DOHH2 (cell line): Measurements from ENCODE around the gene YTHDF1.
"Not testable (repeated sequence)": the region's sequence is repeated elsewhere in the genome, so short reads cannot be mapped to it uniquely, and the experiment has no call there.

Experiments
- H3F3A ChIP-seq: fragments of 200-600 bp; sonication (generic), shearing (Covaris generic); 2 replicates; pipeline ENCODE4 v1.6.0; 2016; ENCODE audit warnings: antibody characterized with exemption, mild to moderate bottlenecking; ENCODE audit not compliant: control insufficient read depth, insufficient read depth
- H3K27ac ChIP-seq: fragments of 200-600 bp; sonication (generic); 2 replicates; pipeline ENCODE4 v1.5.1; 2014; ENCODE audit warnings: low read depth, mild to moderate bottlenecking, low read length, moderate library complexity
- H3K27me3 ChIP-seq: fragments of 200-600 bp; sonication (generic); 2 replicates; pipeline ENCODE4 v1.6.1; 2014; ENCODE audit warnings: mild to moderate bottlenecking, low read length, mixed read lengths; ENCODE audit not compliant: control insufficient read depth
- H3K36me3 ChIP-seq: fragments of 200-600 bp; sonication (generic); 2 replicates; pipeline ENCODE4 v1.6.1; 2014; ENCODE audit warnings: mild to moderate bottlenecking, low read length, moderate library complexity, mixed read lengths; ENCODE audit not compliant: control insufficient read depth
- H3K4me1 ChIP-seq: fragments of 200-600 bp; sonication (generic); 2 replicates; pipeline ENCODE4 v1.6.1; 2014; ENCODE audit warnings: mild to moderate bottlenecking, low read length, mixed read lengths; ENCODE audit not compliant: control insufficient read depth
- H3K4me2 ChIP-seq: fragments of 200-600 bp; sonication (generic); 2 replicates; pipeline ENCODE4 v1.6.0; 2014; ENCODE audit warnings: mild to moderate bottlenecking, low read length, moderate library complexity
- H3K4me3 ChIP-seq: fragments of 200-600 bp; sonication (generic); 2 replicates; pipeline ENCODE4 v1.5.1; 2014; ENCODE audit warnings: mild to moderate bottlenecking, low read length, mixed read lengths
- H3K79me2 ChIP-seq: fragments of 200-600 bp; sonication (generic); 2 replicates; pipeline ENCODE4 v1.6.1; 2014; ENCODE audit warnings: mild to moderate bottlenecking, low read length, mixed read lengths; ENCODE audit not compliant: control insufficient read depth
- H3K9me2 ChIP-seq: fragments of 200-600 bp; sonication (generic); replicated peaks from 2 replicates; pipeline ENCODE4 v1.6.1; 2014; ENCODE audit warnings: mild to moderate bottlenecking, low read length, mixed read lengths; ENCODE audit not compliant: control insufficient read depth
- H3K9me3 ChIP-seq: fragments of 200-600 bp; sonication (generic); 2 replicates; pipeline ENCODE4 v1.6.1; 2014; ENCODE audit warnings: antibody characterized with exemption, low read length, mixed read lengths; ENCODE audit not compliant: control insufficient read depth, insufficient read depth
- H4K20me1 ChIP-seq: fragments of 200-600 bp; sonication (generic); 2 replicates; pipeline ENCODE4 v1.6.0; 2014; ENCODE audit warnings: low read depth, mild to moderate bottlenecking, antibody characterized with exemption, low read length, moderate library complexity; ENCODE audit not compliant: control insufficient read depth, insufficient read depth
- CTCF ChIP-seq: fragments of 200-600 bp; sonication (generic); IDR thresholded peaks from one replicate; pipeline ENCODE4 v1.5.1; 2014; ENCODE audit warnings: antibody characterized with exemption, mild to moderate bottlenecking, low read depth, low read length; ENCODE audit not compliant: poor library complexity, severe bottlenecking
- EZH2phosphoT487 ChIP-seq: fragments of 200-600 bp; sonication (generic); IDR thresholded peaks from 2 replicates; pipeline ENCODE4 v1.6.1; 2017; ENCODE audit warnings: borderline replicate concordance, mild to moderate bottlenecking, antibody characterized with exemption, low read length, moderate library complexity, mixed read lengths

YTHDF1 gene

DNA sequence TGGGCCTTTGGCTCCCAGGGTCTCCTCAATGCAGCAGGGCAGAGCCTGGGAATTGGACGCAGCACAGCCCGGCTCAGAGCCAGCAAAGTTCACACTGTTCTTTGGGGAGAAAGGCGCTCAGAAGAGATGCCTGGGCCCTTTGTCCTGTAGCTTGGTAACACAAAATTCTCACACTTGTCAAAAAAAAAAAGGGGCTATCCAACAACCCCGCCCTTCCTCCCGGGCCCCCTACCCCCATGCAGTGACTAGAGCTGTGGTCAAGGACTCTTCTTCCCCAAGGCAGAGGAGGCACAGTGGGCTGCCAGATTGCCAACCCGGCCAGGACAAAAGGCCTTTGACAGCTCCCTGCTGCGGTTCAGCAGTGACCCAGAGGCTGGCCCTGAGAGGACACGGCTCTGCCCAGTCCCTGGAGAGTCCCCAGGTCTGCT is 36.4 kb upstream of the YTHDF1 start:
- H3F3A ChIP-seq: no peaks in the 10 kb centered on the region
- no peak overlapping the region for H3K27ac ChIP-seq
- no peak for TF ChIP-seq CTCF
- TF ChIP-seq EZH2phosphoT487: no peak
- peaks cover 17% of the 10 kb centered on the region for H3K27me3 ChIP-seq
- no peak overlapping the region for H3K4me2 ChIP-seq
- H3K9me3 ChIP-seq: no peaks in the 10 kb centered on the region
- no peaks in the 10 kb centered on the region for H3K4me1 ChIP-seq
- H3K36me3 ChIP-seq: no peaks in the 10 kb centered on the region
- no peaks in the 10 kb centered on the region for H3K9me2 ChIP-seq
- H4K20me1 ChIP-seq: peaks cover 6% of the 10 kb centered on the region; the same call in 1 of the 2 replicates
- no peaks in the 10 kb centered on the region for H3K79me2 ChIP-seq
- H3K4me3 ChIP-seq: no peak overlapping the region

GRCh38 chr20:63251350-63251749 is 35.4 kb upstream of the YTHDF1 start:
- not testable (repeated sequence) for H3K4me1 ChIP-seq, H3K9me2 ChIP-seq, H3F3A ChIP-seq, H3K79me2 ChIP-seq, H3K4me2 ChIP-seq, H3K9me3 ChIP-seq, H3K4me3 ChIP-seq, H4K20me1 ChIP-seq, H3K27ac ChIP-seq, H3K36me3 ChIP-seq
- TF ChIP-seq CTCF: peak; percentile 22
- peaks cover 17% of the 10 kb centered on the region for H3K27me3 ChIP-seq

DNA sequence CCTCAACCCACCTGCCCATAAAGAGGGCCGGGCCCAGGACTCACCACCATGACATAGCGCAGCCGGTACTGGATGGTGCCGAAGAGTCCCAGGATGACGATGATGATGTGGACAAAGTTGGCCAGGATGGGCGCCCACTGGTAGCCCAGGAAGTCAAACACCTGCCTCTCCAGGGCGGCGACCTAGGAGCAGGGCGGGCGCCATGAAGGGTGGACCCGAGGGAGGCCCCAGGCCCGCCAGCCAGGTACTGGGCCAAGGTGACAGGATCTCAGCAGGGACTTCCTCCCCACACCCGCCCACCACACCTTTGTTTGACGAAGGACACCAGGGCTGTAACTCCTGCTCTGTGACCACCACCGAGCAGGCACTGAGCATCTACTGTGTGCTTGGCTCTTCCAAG is 34.0 kb upstream of the YTHDF1 start:
- Histone ChIP-seq H3K36me3 (no peaks in the 10 kb centered on the region), H3K4me2 (no peak overlapping the region), H3K27ac (no peak overlapping the region), H4K20me1 (no peaks in the 10 kb centered on the region), H3F3A (no peaks in the 10 kb centered on the region), H3K4me3 (no peak overlapping the region), H3K79me2 (no peaks in the 10 kb centered on the region), H3K27me3 (peaks cover 10% of the 10 kb centered on the region), H3K4me1 (no peaks in the 10 kb centered on the region), H3K9me3 (no peaks in the 10 kb centered on the region), H3K9me2 (no peaks in the 10 kb centered on the region)
- TF ChIP-seq EZH2phosphoT487 (no peak), CTCF (no peak)
